Right renal cortex interstitium (tissue), 3 donors: ENCODE data around the gene OR52I1. TPM values are rescaled to one million over a fixed set of nuclear protein-coding genes. Genes with fewer than 3 reads are reported as not detected.

ENCODE experiments used
- DNase-seq, 3 donors: peaks; one replicate each; pipeline ENCODE4 v3.0.0-alpha.2; 2013; ENCODE audit warnings: low read depth in 3 of 3, low spot score in 2 of 3
- polyA plus RNA-seq, 3 donors: library from polyadenylated mRNA; unstranded; fragments of 120-200 nt; gene quantifications; one replicate each; pipeline ENCODE4 v1.2.1, GENCODE V29; 2013; ENCODE audit not compliant: insufficient read length in 3 of 3

OR52I1 gene
- polyA plus RNA-seq = under 1 TPM in 1 of 3 donors, not detected in 2; 0.12 TPM

GRCh38 chr11:4593739-4594138 is at the start of gene OR52I1:
Gene OR52I1, plus strand, starts transcription at chr11:4594039. Its CDS starts 0 bp downstream, at chr11:4594039.
- no peak for DNase-seq

- DNase-seq = no peak
These were observed 48.9 kb upstream of the OR52I1 start, which contains the start of gene OR52M1 for GRCh38 chr11:4544891-4545290. Gene OR52M1, plus strand, starts transcription at chr11:4545191. Its CDS starts 0 bp downstream, at chr11:4545191.

GRCh38 chr11:4546878-4547277 is 47.0 kb upstream of the OR52I1 start:
- DNase-seq = no peak

GRCh38 chr11:4547416-4547815 is 46.4 kb upstream of the OR52I1 start:
- DNase-seq = no peak

GRCh38 chr11:4551346-4551979 is 42.4 kb upstream of the OR52I1 start:
- no peak for DNase-seq

- no peak for DNase-seq
These were observed 34.1 kb upstream of the OR52I1 start for GRCh38 chr11:4559527-4560440.

- DNase-seq = peak in 2 of 3 donors; percentile 5 to 19
These were observed 33.4 kb upstream of the OR52I1 start for GRCh38 chr11:4560467-4560866.

GRCh38 chr11:4565371-4565770 is 28.5 kb upstream of the OR52I1 start:
- DNase-seq = no peak

- no peak for DNase-seq
These were observed 24.8 kb upstream of the OR52I1 start for GRCh38 chr11:4569075-4569474.

- no peak for DNase-seq
These were observed 17.0 kb upstream of the OR52I1 start for GRCh38 chr11:4576880-4577279.

GRCh38 chr11:4577761-4578160 is 16.1 kb upstream of the OR52I1 start:
- DNase-seq = no peak

- no peak for DNase-seq
These were observed 15.2 kb upstream of the OR52I1 start for GRCh38 chr11:4578624-4579023.

GRCh38 chr11:4580124-4580523 is 13.7 kb upstream of the OR52I1 start:
- DNase-seq = no peak

GRCh38 chr11:4581443-4581842 is 12.4 kb upstream of the OR52I1 start, which contains the start of gene OR52I2:
Gene OR52I2, plus strand, starts transcription at chr11:4581743.
- DNase-seq = no peak

GRCh38 chr11:4589017-4589416 is 4.8 kb upstream of the OR52I1 start:
- no peak for DNase-seq

GRCh38 chr11:4605057-4605456 is 11.2 kb downstream of the OR52I1 start:
- DNase-seq = no peak

- DNase-seq = no peak
These were observed 12.6 kb downstream of the OR52I1 start for GRCh38 chr11:4606231-4607015.

- peak in 1 of 3 donors; percentile 10 for DNase-seq
These were observed 13.3 kb downstream of the OR52I1 start for GRCh38 chr11:4607096-4607495.

GRCh38 chr11:4607781-4608666 is 14.2 kb downstream of the OR52I1 start, which contains the start of gene TRIM68:
Gene TRIM68, minus strand, starts transcription at chr11:4608231. Its CDS starts 2,727 bp downstream, at chr11:4605504.
- DNase-seq = peak; percentile 80 to 90 (median 83)
